ENCODE data around the gene MLPH.

The MLPH gene

DNA sequence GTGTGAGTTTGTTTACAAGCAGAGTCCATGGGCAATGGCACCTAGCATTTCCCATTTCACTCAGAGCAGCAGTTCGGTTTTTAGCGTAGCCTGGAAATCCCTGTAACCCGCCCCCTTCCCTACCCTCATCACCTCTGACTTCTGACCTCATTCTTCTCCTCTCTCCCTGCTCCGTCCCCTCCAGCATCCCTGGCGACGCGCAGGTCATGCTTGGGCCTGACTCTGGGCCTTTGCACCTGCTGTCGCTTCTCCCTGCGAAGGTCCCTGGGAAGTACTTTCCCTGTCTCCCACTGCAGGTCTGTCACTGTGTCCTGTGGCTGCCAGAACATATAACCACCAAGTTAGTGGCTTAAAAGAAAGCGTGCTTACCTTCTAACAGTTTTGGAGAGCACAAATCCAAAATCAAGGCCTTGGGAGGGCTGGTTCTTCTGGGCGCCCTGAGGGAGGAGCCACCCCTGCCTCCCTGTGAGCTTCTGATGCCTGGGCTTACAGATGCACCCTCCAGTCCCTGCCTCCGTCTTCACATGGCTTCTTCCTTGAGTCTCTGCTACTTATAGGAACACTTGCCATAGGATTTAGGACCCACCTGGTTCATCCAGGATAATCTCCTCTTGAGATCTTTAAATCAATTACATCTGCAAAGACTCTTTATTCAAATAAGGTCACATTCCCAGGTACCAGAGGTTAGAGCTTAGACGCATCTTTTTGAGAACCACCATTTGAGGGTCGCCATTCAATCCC lies 111.6 kb downstream of the MLPH start:
- no peak for DNase-seq (ENCODE audit: low read depth in 4 of 4, low spot score in 1 of 4)

DNA sequence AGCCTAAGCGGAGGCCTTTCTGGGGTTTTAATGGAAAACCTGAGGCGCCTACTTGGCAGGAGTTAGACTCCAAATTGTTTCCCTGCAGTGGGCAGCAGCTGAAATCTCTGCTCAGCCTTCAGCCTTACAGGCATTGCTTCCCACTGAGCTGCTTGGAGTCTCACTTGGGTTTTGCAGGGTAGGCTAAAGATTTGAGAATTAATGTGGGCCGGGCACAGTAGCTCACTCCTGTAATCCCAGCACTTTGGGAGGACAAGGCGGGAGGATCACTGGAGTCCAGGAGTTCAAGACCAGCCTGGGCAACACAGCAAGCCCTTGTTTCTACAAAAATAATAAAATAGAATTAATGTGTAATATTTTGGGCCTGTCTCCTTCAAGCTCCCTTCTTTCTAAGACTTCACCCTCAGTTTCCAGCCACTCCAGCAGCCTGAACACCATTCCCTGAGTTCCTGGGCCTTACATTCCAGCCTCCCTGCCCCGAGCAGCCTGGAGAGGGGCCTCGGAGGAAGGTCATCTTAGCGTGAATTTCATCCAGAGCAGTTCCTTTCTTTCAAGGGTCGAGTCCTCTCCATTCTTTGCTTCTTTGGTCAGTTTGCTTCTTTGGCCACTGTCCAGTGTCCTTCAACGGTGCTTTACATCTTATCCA lies 112.5 kb downstream of the MLPH start:
- DNase-seq (ENCODE audit: low read depth in 4 of 4, low spot score in 1 of 4): no peak

DNA sequence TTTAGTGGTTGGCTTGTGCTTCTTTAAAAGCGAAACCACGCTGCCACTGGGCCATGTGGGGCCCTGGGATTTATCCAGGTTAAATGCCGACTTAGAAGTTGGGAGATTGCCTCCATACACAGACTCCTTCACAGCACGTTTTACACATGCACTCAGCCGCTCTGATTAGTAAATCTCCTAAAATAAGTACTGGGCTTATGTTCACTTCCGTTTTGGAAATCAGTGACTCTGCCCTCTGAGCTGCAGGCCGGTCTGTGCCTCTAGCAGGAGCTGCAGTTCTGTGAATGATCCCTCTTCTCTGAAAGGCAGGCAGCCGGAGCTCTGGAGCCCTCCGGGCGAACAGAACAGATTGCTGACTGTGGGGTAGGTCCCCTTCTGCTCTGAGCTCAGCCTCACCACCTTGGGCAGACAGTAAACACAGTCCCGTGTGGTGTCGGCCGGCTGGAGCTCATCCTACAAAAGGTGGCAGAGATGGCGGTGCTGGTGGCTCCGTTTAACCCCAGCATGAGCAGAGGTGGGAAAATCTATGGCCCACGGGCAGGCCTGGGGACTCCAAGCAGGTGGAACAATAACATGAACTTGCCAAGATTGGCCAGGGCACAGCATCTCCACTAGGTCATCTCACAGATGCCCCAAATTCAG lies 113.3 kb downstream of the MLPH start:
- DNase-seq (ENCODE audit: low read depth in 4 of 4, low spot score in 1 of 4): no peak

DNA sequence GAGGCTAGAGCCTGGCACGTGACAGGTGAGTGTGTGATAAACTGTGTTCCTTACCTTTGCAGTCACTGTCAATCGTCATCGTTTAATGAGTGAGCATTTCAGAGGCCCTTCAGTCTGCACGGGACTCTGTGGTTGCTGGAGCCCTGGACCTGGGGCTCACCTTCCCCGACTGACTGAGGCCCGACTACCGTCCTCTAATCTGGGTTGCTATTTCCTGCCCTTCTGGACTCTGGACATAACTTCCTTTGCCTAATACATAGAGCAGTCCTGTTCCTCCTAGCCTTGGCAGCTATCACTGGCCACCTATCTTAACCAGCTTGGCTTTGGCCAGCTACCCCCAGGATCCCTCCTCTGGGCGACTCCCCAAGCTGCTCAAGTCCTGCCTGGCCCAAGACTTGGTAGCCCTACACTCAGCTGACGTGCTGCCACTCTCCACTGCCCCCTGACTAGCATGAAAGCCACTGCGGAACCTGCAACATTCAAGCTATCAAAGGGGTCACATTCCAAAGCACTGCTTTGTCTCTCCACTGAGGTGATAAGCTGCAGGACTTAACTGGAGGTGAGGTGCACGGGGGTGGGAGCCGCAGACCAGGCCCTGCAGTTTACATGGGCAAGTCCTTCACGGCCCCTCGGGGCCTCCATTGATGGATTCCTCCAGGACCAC lies 114.5 kb downstream of the MLPH start:
- no peak for DNase-seq (ENCODE audit: low read depth in 4 of 4, low spot score in 1 of 4)

DNA sequence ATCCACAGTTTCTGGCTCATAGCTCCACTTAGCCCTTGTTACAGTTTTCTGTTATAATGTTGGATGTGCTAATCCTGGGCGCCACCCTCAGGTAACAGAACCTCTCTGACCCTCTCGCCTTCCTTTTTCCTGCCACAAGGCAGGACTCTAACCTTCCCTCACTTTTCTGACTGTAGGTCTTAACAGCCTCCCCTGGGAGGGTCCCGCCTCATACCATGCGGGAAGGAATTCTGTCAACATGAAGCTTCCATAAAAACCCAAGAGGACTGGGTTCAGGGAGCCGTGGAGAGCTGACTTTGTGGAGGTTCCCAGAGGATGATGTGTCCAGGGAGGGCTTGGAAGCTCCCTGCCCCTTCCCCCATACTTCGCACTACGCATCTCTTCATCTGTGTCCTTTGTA lies 115.4 kb downstream of the MLPH start:
- no peak for DNase-seq (ENCODE audit: low read depth in 4 of 4, low spot score in 1 of 4)

DNA sequence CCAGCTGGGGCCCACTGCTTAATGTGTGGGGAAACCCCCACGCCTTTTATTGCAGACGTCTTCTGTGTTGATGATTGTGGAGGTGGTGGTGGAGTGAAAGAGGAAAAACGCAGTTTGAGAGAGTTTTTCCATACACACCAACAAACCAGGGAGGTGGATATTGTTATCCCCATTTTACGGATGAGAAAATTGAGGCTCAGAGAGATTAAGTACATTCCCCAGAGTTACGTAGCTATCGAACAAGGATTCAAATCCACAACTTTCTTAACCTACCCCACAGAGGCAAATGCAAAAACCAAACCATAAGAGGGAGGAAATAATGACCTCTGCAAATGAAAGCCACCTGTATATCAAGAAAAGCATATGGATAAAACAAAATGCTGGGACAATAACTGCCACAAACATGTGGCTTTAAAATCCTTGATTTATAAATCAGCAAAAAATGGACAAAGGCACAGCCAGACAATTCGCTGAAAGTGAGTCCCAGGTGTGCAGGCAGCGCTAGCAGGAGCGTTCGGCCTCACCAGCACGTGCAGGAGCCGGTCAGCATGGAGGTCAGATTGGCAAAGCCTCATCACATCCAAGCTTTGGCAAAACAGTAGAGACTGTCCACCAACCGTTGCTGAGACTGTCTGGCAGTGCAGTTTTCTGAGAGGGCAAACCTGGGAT lies 116.1 kb downstream of the MLPH start:
- DNase-seq (ENCODE audit: low read depth in 4 of 4, low spot score in 1 of 4): no peak

DNA sequence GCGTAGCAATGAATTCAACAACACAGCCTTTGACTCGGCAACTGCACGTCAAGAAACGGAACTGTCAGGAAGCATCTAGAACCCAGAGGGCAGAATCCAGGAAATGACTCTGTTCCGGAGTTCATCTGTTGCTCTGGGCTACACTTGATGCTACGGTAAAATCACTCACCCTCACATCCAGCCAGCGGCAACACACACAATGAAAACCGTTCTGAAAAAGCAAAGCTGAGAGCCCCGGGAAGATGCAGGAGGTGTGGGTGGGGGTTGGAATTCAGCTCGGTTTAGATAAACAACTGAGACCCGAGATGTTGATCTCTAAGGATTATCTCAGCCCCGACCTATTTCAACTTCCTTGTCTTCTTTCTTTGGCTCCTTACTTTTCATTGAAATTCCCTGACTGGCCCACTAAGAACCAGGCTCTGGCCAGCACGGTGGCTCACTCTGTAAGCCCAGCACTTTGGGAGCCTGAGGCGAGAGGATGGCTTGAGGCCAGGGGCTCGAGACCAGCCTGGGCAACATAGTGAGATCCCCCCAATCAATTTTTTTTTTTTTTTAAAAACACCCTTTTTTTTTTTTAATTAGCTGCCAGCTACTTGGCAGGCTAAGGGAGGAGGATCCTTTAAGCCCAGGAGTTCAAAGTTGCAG lies 116.8 kb downstream of the MLPH start:
- no peak for DNase-seq (ENCODE audit: low read depth in 4 of 4, low spot score in 1 of 4)

DNA sequence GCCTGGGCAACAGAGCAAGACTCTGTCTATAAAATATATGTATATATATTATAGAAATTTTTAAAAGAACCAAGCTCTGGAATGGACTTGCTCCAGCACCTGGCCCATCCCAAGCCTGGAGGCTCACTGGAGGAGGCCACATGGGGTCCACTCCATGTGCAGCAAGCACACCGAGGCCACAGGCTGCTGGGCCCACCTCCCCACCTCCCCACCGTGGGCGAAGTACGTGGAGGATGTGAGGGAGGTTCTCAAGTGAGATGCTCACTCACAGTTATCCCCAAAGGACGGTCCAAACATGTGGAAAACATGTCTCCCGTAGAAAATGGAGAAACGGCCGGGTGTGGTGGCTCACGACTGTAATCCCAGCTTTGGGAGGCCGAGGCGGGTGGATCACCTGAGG lies 117.3 kb downstream of the MLPH start:
- DNase-seq (ENCODE audit: low read depth in 4 of 4, low spot score in 1 of 4): no peak
